Activated CD4-positive, CD25-positive, alpha-beta regulatory T cell treated with anti-CD3 and anti-CD28 coated beads, Interleukin-2, amount 50 U/mL, for 16 hours (primary cell): Measurements from ENCODE around the gene TUBA1C.
A peak's percentile ranks its signal among the peaks of the same experiment; 100 is the strongest.
"Not testable (repeated sequence)": the region's sequence is repeated elsewhere in the genome, so short reads cannot be mapped to it uniquely, and the experiment has no call there.

Experiments
- DNase-seq: peaks from one replicate; pipeline ENCODE4 v3.0.0-alpha.2; 2020; ENCODE audit warnings: low read depth, low spot score

TUBA1C gene

DNA sequence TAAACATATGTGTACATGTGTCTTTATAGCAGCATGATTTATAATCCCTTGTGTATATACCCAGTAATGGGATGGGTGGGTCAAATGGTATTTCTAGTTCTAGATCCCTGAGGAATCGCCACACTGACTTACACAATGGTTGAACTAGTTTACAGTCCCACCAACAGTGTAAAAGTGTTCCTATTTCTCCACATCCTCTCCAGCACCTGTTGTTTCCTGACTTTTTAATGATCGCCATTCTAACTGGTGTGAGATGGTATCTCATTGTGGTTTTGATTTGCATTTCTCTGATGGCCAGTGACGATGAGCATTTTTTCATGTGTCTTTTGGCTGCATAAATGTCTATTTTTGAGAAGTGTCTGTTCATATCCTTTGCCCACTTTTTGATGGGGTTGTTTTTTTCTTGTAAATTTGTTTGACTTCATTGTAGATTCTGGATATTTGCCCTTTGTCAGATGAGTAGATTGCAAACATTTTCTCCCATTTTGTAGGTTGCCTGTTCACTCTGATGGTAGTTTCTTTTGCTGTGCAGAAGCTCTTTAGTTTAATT is 45.6 kb downstream of the TUBA1C start:
- not testable (repeated sequence) for DNase-seq

DNA sequence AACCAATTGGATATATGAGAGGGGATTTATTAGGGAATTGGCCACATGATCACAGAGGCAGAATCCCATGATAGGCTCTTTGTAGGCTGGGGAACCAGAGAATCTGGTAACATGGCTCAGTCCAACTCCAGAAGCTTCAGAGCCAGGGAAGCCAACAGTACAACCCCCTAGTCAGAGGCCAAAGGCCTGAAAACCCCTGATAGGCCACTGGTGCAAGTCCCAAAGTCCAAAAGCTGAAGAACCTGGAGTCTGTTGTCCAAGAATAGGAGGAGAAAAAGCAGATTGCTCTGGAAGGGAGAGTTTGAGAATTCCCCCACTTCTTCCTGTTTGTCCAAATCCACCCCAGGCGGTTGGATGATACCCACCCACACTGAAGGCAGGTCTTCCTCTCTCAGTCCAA is 49.9 kb downstream of the TUBA1C start:
- no peak for DNase-seq

DNA sequence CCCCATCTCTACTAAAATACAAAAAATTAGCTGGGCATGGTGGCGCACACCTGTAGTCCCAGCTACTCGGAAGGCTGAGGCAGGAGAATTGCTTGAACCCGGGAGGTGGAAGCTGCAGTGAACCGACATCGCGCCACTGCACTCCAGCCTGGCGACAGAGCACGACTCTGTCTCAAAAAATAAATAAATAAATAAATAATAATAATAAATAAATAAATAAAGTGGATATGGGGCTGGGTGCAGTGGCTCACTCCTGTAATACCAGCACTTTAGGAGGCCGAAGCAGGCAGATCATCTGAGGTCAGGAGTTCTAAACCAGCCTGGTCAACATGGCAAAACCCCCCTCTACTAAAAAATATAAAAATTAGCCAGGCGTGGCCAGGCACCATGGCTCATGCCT is 52.2 kb downstream of the TUBA1C start:
- DNase-seq, result not testable (repeated sequence)

DNA sequence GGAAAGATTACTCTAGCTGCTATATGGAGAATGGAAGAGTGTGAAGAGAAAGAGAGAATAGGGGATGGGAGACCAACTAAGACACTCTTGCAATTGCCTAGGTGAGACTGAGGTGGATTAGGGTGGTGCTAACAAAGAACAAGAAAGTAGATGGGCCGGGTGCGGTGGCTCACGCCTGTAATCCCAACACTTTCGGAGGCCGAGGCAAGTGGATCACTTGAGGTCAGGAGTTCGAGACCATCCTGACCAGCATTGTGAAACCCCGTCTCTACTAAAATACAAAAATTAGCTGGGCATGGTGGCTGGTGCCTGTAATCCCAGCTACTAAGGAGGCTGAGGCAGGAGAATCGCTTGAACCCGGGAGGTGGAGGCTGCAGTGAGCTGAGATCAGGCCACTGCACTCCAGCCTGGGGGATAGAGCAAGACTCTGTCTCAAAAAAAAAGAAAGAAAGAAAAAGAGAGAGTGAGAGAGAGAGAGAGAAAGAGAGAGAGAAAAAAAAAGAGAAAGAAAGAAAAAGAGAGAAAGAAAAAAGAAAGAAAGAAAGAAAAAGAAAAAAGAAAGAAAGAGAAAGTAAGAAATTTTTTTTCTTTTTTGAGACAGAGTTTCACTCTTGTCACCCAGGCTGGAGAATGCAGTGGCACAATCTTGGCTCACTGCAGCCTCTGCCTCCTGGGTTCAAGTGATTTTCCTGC is 55.7 kb downstream of the TUBA1C start:
- DNase-seq, result not testable (repeated sequence)

DNA sequence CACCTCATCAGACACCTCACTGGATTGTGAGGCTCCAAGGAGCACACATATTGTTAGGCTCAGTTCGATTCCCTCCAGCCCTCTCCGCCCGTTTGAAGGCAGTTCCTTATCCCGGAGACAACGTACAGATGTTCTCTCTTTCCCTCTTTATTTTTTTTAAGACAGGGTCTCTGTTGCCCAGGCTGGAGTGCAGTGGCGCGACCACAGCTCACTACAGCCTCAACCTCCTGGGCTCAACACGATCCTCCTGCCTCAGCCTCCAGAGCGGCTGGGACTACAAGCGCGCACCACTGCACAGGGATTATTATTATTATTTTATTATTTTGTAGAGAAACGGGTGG is 57.5 kb downstream of the TUBA1C start:
- DNase-seq, result no peak

DNA sequence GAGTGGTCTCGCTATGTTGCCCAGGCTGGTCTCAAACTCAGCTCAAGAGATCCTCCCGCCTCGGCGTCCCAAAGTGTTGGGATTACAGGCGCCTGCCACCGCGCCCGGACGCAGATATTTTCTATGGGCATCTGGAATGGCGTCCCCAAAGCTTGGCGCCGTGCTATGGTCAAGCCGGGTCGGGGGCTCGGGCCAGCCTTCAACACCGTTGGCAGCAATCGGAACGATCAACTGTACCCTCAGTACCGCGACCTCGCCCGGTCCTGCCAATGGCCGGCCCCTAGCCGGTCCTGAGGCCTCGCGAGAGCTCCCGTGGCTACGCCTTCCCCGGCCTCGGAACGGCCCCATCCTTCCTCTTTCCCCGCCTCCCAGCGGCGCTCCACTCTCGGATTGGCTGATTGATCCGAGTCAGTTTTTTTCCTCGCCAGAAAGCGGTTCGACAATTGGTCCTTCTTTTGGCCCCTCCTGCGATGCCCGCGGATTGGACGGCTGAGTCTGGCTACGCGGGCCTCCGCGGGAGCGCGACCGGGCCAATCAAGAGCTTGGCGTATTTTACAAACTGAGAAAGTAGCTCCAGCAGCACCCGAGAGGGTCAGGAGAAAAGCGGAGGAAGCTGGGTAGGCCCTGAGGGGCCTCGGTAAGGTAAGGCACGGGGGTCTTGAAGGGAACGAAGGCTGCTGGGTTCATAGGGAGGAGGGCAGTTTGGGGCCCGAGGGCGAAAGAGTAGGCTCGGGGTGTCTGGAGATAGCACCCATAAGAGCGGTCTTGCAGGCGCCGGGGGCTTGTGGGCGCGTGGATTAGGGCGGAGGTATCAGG is 58.0 kb downstream of the TUBA1C start, which contains the start of gene TROAP:
Gene TROAP (plus strand): TSS at position 548 of the 816 bp plus-strand sequence. CDS start 354 bp downstream, outside the sequence.
- DNase-seq, result peak; percentile 96

DNA sequence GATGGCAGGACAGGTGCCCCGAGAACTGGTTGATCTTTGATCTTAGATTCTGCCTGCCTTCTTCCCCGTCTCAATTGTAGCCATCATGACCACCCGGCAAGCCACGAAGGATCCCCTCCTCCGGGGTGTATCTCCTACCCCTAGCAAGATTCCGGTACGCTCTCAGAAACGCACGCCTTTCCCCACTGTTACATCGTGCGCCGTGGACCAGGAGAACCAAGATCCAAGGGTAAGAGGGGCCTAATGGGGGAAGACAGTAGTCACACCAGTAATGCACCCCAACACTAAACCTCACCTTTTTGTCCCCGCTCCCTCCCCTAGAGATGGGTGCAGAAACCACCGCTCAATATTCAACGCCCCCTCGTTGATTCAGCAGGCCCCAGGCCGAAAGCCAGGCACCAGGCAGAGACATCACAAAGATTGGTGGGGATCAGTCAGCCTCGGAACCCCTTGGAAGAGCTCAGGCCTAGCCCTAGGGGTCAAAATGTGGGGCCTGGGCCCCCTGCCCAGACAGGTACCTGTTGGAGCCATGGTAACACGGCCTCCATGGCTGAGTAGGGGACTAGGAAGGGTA is 58.7 kb downstream of the TUBA1C start:
- no peak for DNase-seq
